HG03571 (cell line): ENCODE data around the gene C9orf152.

ENCODE experiments used
- ATAC-seq: cut with Tn5 transposase; IDR thresholded peaks from one replicate; pipeline ENCODE4 v1.9.1; 2021; ENCODE audit not compliant: unreplicated experiment

The C9orf152 gene

GRCh38 chr9:110183208-110184145, 24.5 kb downstream of the C9orf152 start:
- ATAC-seq = no peak

- no peak for ATAC-seq
These were observed 27.2 kb downstream of the C9orf152 start for GRCh38 chr9:110180511-110181434.

GRCh38 chr9:110179734-110180133, 28.2 kb downstream of the C9orf152 start:
- ATAC-seq = no peak

GRCh38 chr9:110178281-110178680, 29.7 kb downstream of the C9orf152 start:
- ATAC-seq = no peak

- no peak for ATAC-seq
These were observed 32.5 kb downstream of the C9orf152 start for GRCh38 chr9:110175275-110175968.

- no peak for ATAC-seq
These were observed 34.7 kb downstream of the C9orf152 start for GRCh38 chr9:110173322-110173642.

GRCh38 chr9:110170357-110171257, 37.4 kb downstream of the C9orf152 start:
- no peak for ATAC-seq

GRCh38 chr9:110168486-110168885, 39.5 kb downstream of the C9orf152 start:
- no peak for ATAC-seq

- ATAC-seq = no peak
These were observed 46.0 kb downstream of the C9orf152 start for GRCh38 chr9:110161940-110162339.

- ATAC-seq = no peak
These were observed 47.3 kb downstream of the C9orf152 start for GRCh38 chr9:110160685-110161084.

GRCh38 chr9:110160123-110160522, 47.8 kb downstream of the C9orf152 start:
- ATAC-seq = no peak

GRCh38 chr9:110157823-110158664, 49.9 kb downstream of the C9orf152 start:
- ATAC-seq = no peak

GRCh38 chr9:110156902-110157301, 51.1 kb downstream of the C9orf152 start:
- peak; percentile 79 for ATAC-seq

- ATAC-seq = no peak
These were observed 51.5 kb downstream of the C9orf152 start for GRCh38 chr9:110156416-110156815.

GRCh38 chr9:110155751-110156150, 52.2 kb downstream of the C9orf152 start:
- ATAC-seq = no peak

- ATAC-seq = no peak
These were observed 54.5 kb downstream of the C9orf152 start for GRCh38 chr9:110153431-110153830.

- no peak for ATAC-seq
These were observed 55.1 kb downstream of the C9orf152 start for GRCh38 chr9:110152704-110153374.
